NT2/D1 (cell line): ENCODE data around the gene THBS1.

Experiments
- DNase-seq: peaks from one replicate; pipeline ENCODE4 v3.0.0-alpha.2; 2011; ENCODE audit warnings: low read depth, low spot score
- H3K27me3 ChIP-seq: 2 replicates; pipeline ENCODE4 v1.6.0; 2011; ENCODE audit warnings: mild to moderate bottlenecking; ENCODE audit not compliant: insufficient read length, insufficient read depth
- H3K36me3 ChIP-seq: 2 replicates; pipeline ENCODE4 v1.6.1; 2011; ENCODE audit warnings: mild to moderate bottlenecking, low read length, mixed read lengths; ENCODE audit not compliant: insufficient read depth, insufficient read length
- H3K4me1 ChIP-seq: 2 replicates; pipeline ENCODE4 v1.5.1; 2011; ENCODE audit not compliant: insufficient read depth, insufficient read length
- H3K4me3 ChIP-seq: 2 replicates; pipeline ENCODE4 v1.5.1; 2011; ENCODE audit warnings: low read depth; ENCODE audit not compliant: insufficient read length
- H3K9ac ChIP-seq: 2 replicates; pipeline ENCODE4 v1.6.0; 2011; ENCODE audit warnings: low read depth; ENCODE audit not compliant: insufficient read length
- H3K9me3 ChIP-seq: 2 replicates; pipeline ENCODE4 v1.5.1; 2011; ENCODE audit warnings: mild to moderate bottlenecking, low read length; ENCODE audit not compliant: insufficient read depth
- SUZ12 ChIP-seq: IDR thresholded peaks from 2 replicates; pipeline ENCODE4 v1.6.1; 2011; ENCODE audit not compliant: insufficient read length, insufficient read depth; ENCODE audit errors: extremely low read depth
- YY1 ChIP-seq: IDR thresholded peaks from 2 replicates; pipeline ENCODE4 v1.6.1; 2011; ENCODE audit not compliant: insufficient read length, insufficient read depth
- ZNF274 ChIP-seq: IDR thresholded peaks from 2 replicates; pipeline ENCODE4 v1.6.1; 2011; ENCODE audit warnings: mild to moderate bottlenecking, low read depth, low read length

Gene THBS1

GRCh38 chr15:39598958-39599845, 18.3 kb downstream of the THBS1 start:
- no peak overlapping the region for H3K4me3 ChIP-seq
- H3K9me3 ChIP-seq = no peaks in the 10 kb centered on the region
- H3K36me3 ChIP-seq = peaks cover 30% of the 10 kb centered on the region
- TF ChIP-seq SUZ12 (no peak), ZNF274 (no peak), YY1 (no peak)
- DNase-seq = no peak
- no peak overlapping the region for H3K9ac ChIP-seq
- H3K4me1 ChIP-seq = no peaks in the 10 kb centered on the region
- no peaks in the 10 kb centered on the region for H3K27me3 ChIP-seq

GRCh38 chr15:39599871-39600270, 19.0 kb downstream of the THBS1 start:
- Histone ChIP-seq H3K36me3 (peaks cover 23% of the 10 kb centered on the region), H3K9ac (no peak overlapping the region), H3K27me3 (no peaks in the 10 kb centered on the region), H3K9me3 (no peaks in the 10 kb centered on the region), H3K4me3 (no peak overlapping the region), H3K4me1 (no peaks in the 10 kb centered on the region)
- no peak for DNase-seq
- TF ChIP-seq SUZ12 (no peak), YY1 (no peak), ZNF274 (no peak)

GRCh38 chr15:39602143-39602542, 21.3 kb downstream of the THBS1 start:
- Histone ChIP-seq H3K27me3 (no peaks in the 10 kb centered on the region), H3K36me3 (peaks cover 8% of the 10 kb centered on the region), H3K4me1 (no peaks in the 10 kb centered on the region), H3K9ac (no peak overlapping the region), H3K9me3 (no peaks in the 10 kb centered on the region), H3K4me3 (no peak overlapping the region)
- DNase-seq = no peak
- TF ChIP-seq YY1 (no peak), ZNF274 (no peak), SUZ12 (no peak)

- Histone ChIP-seq H3K9me3 (no peaks in the 10 kb centered on the region), H3K4me1 (no peaks in the 10 kb centered on the region), H3K27me3 (no peaks in the 10 kb centered on the region), H3K9ac (no peak overlapping the region), H3K36me3 (no peaks in the 10 kb centered on the region), H3K4me3 (no peak overlapping the region)
- DNase-seq = no peak
- TF ChIP-seq YY1 (no peak), ZNF274 (no peak), SUZ12 (no peak)
Measured at GRCh38 chr15:39605146-39605545, 24.3 kb downstream of the THBS1 start.

GRCh38 chr15:39608185-39609139, 27.6 kb downstream of the THBS1 start:
- Histone ChIP-seq H3K36me3 (no peaks in the 10 kb centered on the region), H3K27me3 (no peaks in the 10 kb centered on the region), H3K9ac (no peak overlapping the region), H3K9me3 (peaks cover 4% of the 10 kb centered on the region), H3K4me1 (no peaks in the 10 kb centered on the region), H3K4me3 (no peak overlapping the region)
- no peak for DNase-seq
- TF ChIP-seq YY1 (no peak), SUZ12 (no peak), ZNF274 (no peak)

GRCh38 chr15:39609166-39609916, 28.5 kb downstream of the THBS1 start:
- H3K9me3 ChIP-seq = peaks cover 4% of the 10 kb centered on the region
- no peak for DNase-seq
- H3K36me3 ChIP-seq = no peaks in the 10 kb centered on the region
- no peaks in the 10 kb centered on the region for H3K4me1 ChIP-seq
- H3K27me3 ChIP-seq = no peaks in the 10 kb centered on the region
- TF ChIP-seq ZNF274 (no peak), YY1 (no peak), SUZ12 (no peak)
- H3K9ac ChIP-seq = no peak overlapping the region
- H3K4me3 ChIP-seq = no peak overlapping the region

GRCh38 chr15:39610665-39611064, 29.8 kb downstream of the THBS1 start:
- TF ChIP-seq ZNF274 (no peak), YY1 (no peak), SUZ12 (no peak)
- Histone ChIP-seq H3K4me1 (no peaks in the 10 kb centered on the region), H3K27me3 (no peaks in the 10 kb centered on the region), H3K9me3 (peaks cover 7% of the 10 kb centered on the region), H3K4me3 (no peak overlapping the region), H3K9ac (no peak overlapping the region), H3K36me3 (no peaks in the 10 kb centered on the region)
- no peak for DNase-seq
